NCI-H2029 treated with DMSO at 0.1 percent for 48 hours (cell line): ENCODE measurements around the gene SCCPDH.

Experiments used
- DNase-seq: peaks from one replicate; lab custom pipeline; 2025; lab: John Stamatoyannopoulos, UW

Gene SCCPDH

GRCh38 chr1:246753670-246754535 lies 29.7 kb downstream of the SCCPDH start:
- DNase-seq, result no peak

GRCh38 chr1:246755419-246755818 lies 31.2 kb downstream of the SCCPDH start:
- DNase-seq, result no peak

GRCh38 chr1:246760422-246761347 lies 36.5 kb downstream of the SCCPDH start:
- DNase-seq, result no peak

GRCh38 chr1:246761396-246761795 lies 37.2 kb downstream of the SCCPDH start:
- no peak for DNase-seq

- no peak for DNase-seq
These were observed 41.3 kb downstream of the SCCPDH start for GRCh38 chr1:246765521-246765920.

GRCh38 chr1:246768403-246769020 lies 44.3 kb downstream of the SCCPDH start:
- no peak for DNase-seq

- DNase-seq, result no peak
These were observed 45.1 kb downstream of the SCCPDH start for GRCh38 chr1:246769306-246769705.

GRCh38 chr1:246771366-246771765 lies 47.2 kb downstream of the SCCPDH start:
- DNase-seq, result no peak

GRCh38 chr1:246772686-246773085 lies 48.5 kb downstream of the SCCPDH start:
- no peak for DNase-seq

- no peak for DNase-seq
These were observed 49.0 kb downstream of the SCCPDH start for GRCh38 chr1:246773213-246773641.

GRCh38 chr1:246775531-246776385 lies 51.5 kb downstream of the SCCPDH start:
- no peak for DNase-seq

- DNase-seq, result no peak
These were observed 52.7 kb downstream of the SCCPDH start for GRCh38 chr1:246776923-246777322.

GRCh38 chr1:246778663-246779062 lies 54.5 kb downstream of the SCCPDH start:
- no peak for DNase-seq

- DNase-seq, result no peak
These were observed 55.5 kb downstream of the SCCPDH start for GRCh38 chr1:246779561-246780175.

- no peak for DNase-seq
These were observed 56.1 kb downstream of the SCCPDH start for GRCh38 chr1:246780264-246780663.

GRCh38 chr1:246781212-246781611 lies 57.0 kb downstream of the SCCPDH start:
- DNase-seq, result no peak

- peak; percentile 75 for DNase-seq
These were observed 58.1 kb downstream of the SCCPDH start for GRCh38 chr1:246782120-246782900.

- DNase-seq, result no peak
These were observed 60.6 kb downstream of the SCCPDH start for GRCh38 chr1:246784621-246785493.

- DNase-seq, result no peak
These were observed 61.4 kb downstream of the SCCPDH start for GRCh38 chr1:246785494-246786111.
